Peyer's patch (tissue), 4 donors: ENCODE measurements around the gene PEAK1. TPM values are rescaled to one million over a fixed set of nuclear protein-coding genes. Genes with fewer than 3 reads are reported as not detected.

Experiments used
- DNase-seq, 3 donors: peaks; one replicate each; pipeline ENCODE4 v3.0.0-alpha.2; 2017 to 2019
- H3K27ac ChIP-seq, 4 donors: fragments of 200-600 bp; sonication (generic); one replicate each; pipeline ENCODE4 v1.5.1; 2016 to 2019
- H3K27me3 ChIP-seq, 2 donors: fragments of 200-600 bp; sonication (generic); one replicate each; pipeline ENCODE4 v1.5.1; 2019
- H3K36me3 ChIP-seq, 3 donors: fragments of 200-600 bp; sonication (generic); one replicate each; pipeline ENCODE4 v1.5.1; 2016 to 2019
- H3K4me1 ChIP-seq, 4 donors: fragments of 200-600 bp; sonication (generic); one replicate each; pipeline ENCODE4 v1.5.1; 2016 to 2019
- H3K4me3 ChIP-seq, 4 donors: fragments of 200-600 bp; sonication (generic); 1 replicate in 3 of 4; 2 replicates in 1 of 4; pipeline ENCODE4 v1.5.1; 2016 to 2019; ENCODE audit warnings: mild to moderate bottlenecking in 1 of 4
- H3K9me3 ChIP-seq, 4 donors: fragments of 200-600 bp; sonication (generic); one replicate each; pipeline ENCODE4 v1.5.1; 2016 to 2019; ENCODE audit warnings: mild to moderate bottlenecking in 1 of 4
- CTCF ChIP-seq, 6 experiments: fragments of 450-650 bp in 4 of 6; fragments of 200-600 bp in 2 of 6; sonication (generic) in 1 of 6; IDR thresholded peaks; one replicate each; pipeline ENCODE4 v1.5.1; 2017 to 2019; ENCODE audit warnings: antibody characterized with exemption in 6 of 6, mild to moderate bottlenecking in 3 of 6, moderate library complexity in 1 of 6
- POLR2A ChIP-seq, 2 donors: fragments of 450-650 bp; IDR thresholded peaks; one replicate each; pipeline ENCODE4 v1.5.1; 2017; ENCODE audit warnings: antibody characterized with exemption in 2 of 2, mild to moderate bottlenecking in 2 of 2, moderate library complexity in 2 of 2
- total RNA-seq, 4 donors: library from RNA; depleted of rRNA; stranded (reverse); fragments of >200 nt; gene quantifications; one replicate each; pipeline ENCODE4 v1.1.0, GENCODE V29; 2016

PEAK1 gene
- total RNA-seq, 4 donors from 2014 or later: 28.7 to 81.7 (median 52.4) TPM

- Histone ChIP-seq H3K36me3 (no peaks in the 10 kb centered on the region), H3K4me3 (no peak overlapping the region), H3K9me3 (peaks cover 0 to 17% (median 0%) of the 10 kb centered on the region in 4 donors), H3K27ac (no peak overlapping the region), H3K27me3 (no peaks in the 10 kb centered on the region), H3K4me1 (no peaks in the 10 kb centered on the region)
- TF ChIP-seq POLR2A (IDR thresholded peaks at IDR 0.05): no peak
- no peak for TF ChIP-seq CTCF (IDR thresholded peaks at IDR 0.05)
- no peak for DNase-seq
Observed at GRCh38 chr15:77395013-77395774, 24.7 kb downstream of the PEAK1 start.

GRCh38 chr15:77393471-77393840 is 26.4 kb downstream of the PEAK1 start:
- peaks cover 0 to 14% (median 0%) of the 10 kb centered on the region in 4 donors for H3K9me3 ChIP-seq
- no peak overlapping the region for H3K27ac ChIP-seq
- H3K36me3 ChIP-seq: no peaks in the 10 kb centered on the region
- no peak for DNase-seq
- no peaks in the 10 kb centered on the region for H3K27me3 ChIP-seq
- TF ChIP-seq POLR2A (IDR thresholded peaks at IDR 0.05) (no peak), CTCF (IDR thresholded peaks at IDR 0.05) (no peak)
- no peak overlapping the region for H3K4me3 ChIP-seq
- H3K4me1 ChIP-seq: no peaks in the 10 kb centered on the region

GRCh38 chr15:77392762-77393470 is 27.0 kb downstream of the PEAK1 start:
- TF ChIP-seq POLR2A (IDR thresholded peaks at IDR 0.05): no peak
- no peak for TF ChIP-seq CTCF (IDR thresholded peaks at IDR 0.05)
- Histone ChIP-seq H3K27me3 (no peaks in the 10 kb centered on the region), H3K27ac (no peak overlapping the region), H3K4me3 (no peak overlapping the region), H3K36me3 (no peaks in the 10 kb centered on the region), H3K9me3 (peaks cover 0 to 10% (median 0%) of the 10 kb centered on the region in 4 donors), H3K4me1 (no peaks in the 10 kb centered on the region)
- no peak for DNase-seq

- no peak for DNase-seq
- H3K4me3 ChIP-seq: no peak overlapping the region
- H3K9me3 ChIP-seq: peaks cover 0 to 10% (median 0%) of the 10 kb centered on the region in 4 donors
- no peaks in the 10 kb centered on the region for H3K36me3 ChIP-seq
- H3K4me1 ChIP-seq: no peaks in the 10 kb centered on the region
- H3K27ac ChIP-seq: no peak overlapping the region
- H3K27me3 ChIP-seq: no peaks in the 10 kb centered on the region
- TF ChIP-seq CTCF (IDR thresholded peaks at IDR 0.05) (no peak), POLR2A (IDR thresholded peaks at IDR 0.05) (no peak)
Observed at GRCh38 chr15:77391372-77391951, 28.4 kb downstream of the PEAK1 start.

GRCh38 chr15:77387365-77388105 is 32.4 kb downstream of the PEAK1 start:
- Histone ChIP-seq H3K9me3 (no peaks in the 10 kb centered on the region), H3K36me3 (no peaks in the 10 kb centered on the region), H3K27me3 (no peaks in the 10 kb centered on the region), H3K4me3 (no peak overlapping the region), H3K27ac (no peak overlapping the region), H3K4me1 (no peaks in the 10 kb centered on the region)
- TF ChIP-seq CTCF (IDR thresholded peaks at IDR 0.05) (no peak), POLR2A (IDR thresholded peaks at IDR 0.05) (no peak)
- no peak for DNase-seq
